ENCODE data around the gene BTD.

Gene BTD

GRCh38 chr3:15673536-15673935 lies 72.0 kb downstream of the BTD start:
- DNase-seq, result no peak

GRCh38 chr3:15676259-15676658 lies 74.7 kb downstream of the BTD start:
- DNase-seq, result no peak

DNA sequence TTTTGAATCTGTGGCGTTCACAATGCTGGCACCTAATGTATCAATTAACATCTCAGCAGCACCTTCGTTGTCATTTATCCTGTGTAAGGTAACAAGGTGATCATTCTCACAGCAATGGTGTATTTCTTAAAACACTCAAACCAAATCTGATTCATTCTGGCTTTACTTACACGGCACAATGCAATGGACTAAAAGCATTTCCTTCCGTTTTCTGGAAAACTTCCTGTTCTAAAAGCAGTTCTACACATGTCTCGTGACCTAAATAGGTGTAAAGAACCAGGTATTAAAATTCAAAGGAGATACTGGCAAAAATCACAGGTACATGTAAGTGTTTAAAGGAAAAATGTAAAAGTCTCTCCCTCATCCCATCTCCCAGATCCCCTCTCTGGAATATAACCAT lies 77.8 kb downstream of the BTD start:
- no peak for DNase-seq

- no peak for DNase-seq
Observed at GRCh38 chr3:15681668-15682067, 80.1 kb downstream of the BTD start.

DNA sequence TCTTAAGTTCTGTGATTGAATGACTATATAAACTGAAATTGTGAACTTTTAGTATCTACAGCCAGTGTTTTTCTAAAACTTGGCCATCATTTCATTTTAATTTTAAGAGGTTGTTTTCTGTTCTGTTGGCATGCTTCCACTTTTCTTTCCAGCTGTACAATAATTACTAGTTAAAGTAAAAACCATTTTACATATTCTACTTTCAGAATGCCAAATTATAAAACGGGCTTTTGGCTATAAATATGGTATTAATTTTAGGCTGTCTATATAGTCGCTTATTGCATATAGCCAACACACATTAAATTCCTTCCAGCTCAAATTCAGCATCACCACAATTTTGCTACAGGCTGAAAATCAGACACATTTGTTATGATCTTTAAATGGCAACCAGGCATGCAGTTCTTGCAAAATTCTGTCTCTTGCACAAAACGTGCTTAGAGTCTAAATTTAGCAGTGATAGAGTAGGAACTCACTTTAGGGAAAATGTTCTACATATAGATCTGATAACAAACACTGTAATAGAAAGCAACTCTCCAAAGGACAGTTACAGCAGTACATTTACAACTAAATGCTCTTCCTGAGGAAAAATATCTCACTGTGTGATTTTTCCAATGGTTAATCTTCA lies 81.1 kb downstream of the BTD start:
- DNase-seq, result no peak

- no peak for DNase-seq
Observed at GRCh38 chr3:15683253-15683652, 81.7 kb downstream of the BTD start.

DNA sequence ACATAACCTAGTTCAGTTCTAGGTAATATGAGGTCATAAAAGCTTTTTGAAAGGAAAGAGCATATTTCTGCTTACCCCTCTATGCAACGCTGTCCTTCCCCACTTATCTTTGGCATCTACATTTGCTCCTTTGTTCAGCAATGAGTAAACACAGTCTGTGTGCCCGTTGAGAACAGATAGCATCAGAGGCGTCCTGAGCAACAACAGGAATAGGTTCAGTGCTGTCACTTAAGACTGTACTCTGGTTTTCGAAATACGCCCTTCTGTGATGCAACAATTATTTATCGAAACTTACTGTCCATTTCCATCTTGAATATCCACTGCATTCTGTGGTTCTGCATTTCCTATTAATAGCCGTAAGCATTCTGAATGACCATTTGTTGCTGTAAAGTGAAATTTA lies 84.4 kb downstream of the BTD start:
- DNase-seq, result no peak

GRCh38 chr3:15690230-15690629 lies 88.7 kb downstream of the BTD start:
- DNase-seq, result no peak

GRCh38 chr3:15690748-15691147 lies 89.2 kb downstream of the BTD start:
- DNase-seq, result no peak

DNA sequence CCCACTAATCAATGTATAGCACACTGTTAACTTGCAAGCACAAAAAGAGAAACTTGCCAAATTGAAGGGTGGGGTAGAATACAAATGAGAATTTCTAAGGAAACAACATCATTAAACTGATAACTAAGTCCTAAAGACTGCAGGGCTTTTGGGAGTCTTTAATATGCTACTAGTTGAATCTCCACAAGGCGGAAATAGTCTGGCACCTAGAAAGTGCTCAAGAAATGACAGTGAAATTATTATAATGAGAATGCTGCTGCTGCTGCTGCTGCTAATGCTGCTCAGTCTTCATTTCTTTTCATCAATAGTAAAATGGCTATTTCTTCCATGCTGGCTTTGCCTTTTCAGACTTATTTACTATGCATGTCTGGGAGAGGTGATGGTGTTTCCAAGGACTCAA lies 91.8 kb downstream of the BTD start:
- no peak for DNase-seq

GRCh38 chr3:15694628-15695027 lies 93.1 kb downstream of the BTD start:
- no peak for DNase-seq

Measured in stimulated activated CD8-positive, alpha-beta memory T cell treated with anti-CD3 and anti-CD28 coated beads, Interleukin-4, amount 100 ng/mL, for 48 hours (primary cell).